ENCODE results near the gene C12orf76. TPM values are rescaled to one million over a fixed set of nuclear protein-coding genes. Genes with fewer than 3 reads are reported as not detected.

The C12orf76 gene
- total RNA-seq, 1 experiment from 2014 or later, result 9.7 TPM

GRCh38 chr12:109994401-109995175 lies 53.7 kb downstream of the C12orf76 start:
- no peak overlapping the region for H3K18ac ChIP-seq (ENCODE audit: insufficient read length, low read depth, low read length)
- Mint-ChIP-seq H3K4me1 (peaks cover 20 to 23% of the 10 kb centered on the region in 2 experiments), H3K27me3 (ENCODE audit: low read depth) (no peaks in the 10 kb centered on the region), H3K9me3 (no peaks in the 10 kb centered on the region), H3K27ac (no peak overlapping the region), H3K4me3 (peak overlapping the region; percentile 86 to 93), H3K36me3 (ENCODE audit: insufficient read depth in 1 of 3, low read depth in 3 of 3) (peaks cover 0 to 11% (median 4%) of the 10 kb centered on the region in 3 experiments; a peak in 5 of 7 replicates)
- H3K27ac ChIP-seq (ENCODE audit: insufficient read length, low read depth, low read length), result no peak overlapping the region
- no peak overlapping the region for H2BK15ac ChIP-seq (ENCODE audit: low read depth, low read length)
- H2BK20ac ChIP-seq (ENCODE audit: low read depth, low read length, poor library complexity, severe bottlenecking), result no peak overlapping the region
- no peak overlapping the region for H2BK5ac ChIP-seq (ENCODE audit: insufficient read length, low read length)
- H3K79me2 ChIP-seq (ENCODE audit: insufficient read depth, low read length), result no peaks in the 10 kb centered on the region
- no CpG with 5 or more reads among the region's 6 CpGs for WGBS (ENCODE audit: extremely low coverage, insufficient read length, low lambda C conversion rate)
- H3T11ph ChIP-seq (ENCODE audit: low read length), result no peak overlapping the region
- no peak for DNase-seq
- no peak for TF ChIP-seq CTCF (conservative IDR thresholded peaks at IDR 0.05)
- H2BK120ac ChIP-seq (ENCODE audit: low read depth, low read length, poor library complexity, severe bottlenecking), result no peak overlapping the region
- H3K56ac ChIP-seq (ENCODE audit: insufficient read length, low read depth, low read length), result no peak overlapping the region
- no peak overlapping the region for H3K9ac ChIP-seq (ENCODE audit: extremely low read depth, insufficient read length, low read length)
- H3K9me3 ChIP-seq (ENCODE audit: control insufficient read depth, low read depth, low read length), result no peaks in the 10 kb centered on the region
- no peak overlapping the region for H2AFZ ChIP-seq (ENCODE audit: low read length)
- no peak overlapping the region for H2BK12ac ChIP-seq (ENCODE audit: insufficient read length, low read depth, low read length)
- no peak overlapping the region for H4K8ac ChIP-seq (replicated peaks; ENCODE audit: insufficient read length, low read depth, low read length)
- H3K4me2 ChIP-seq (ENCODE audit: insufficient read depth, insufficient read length, low read length), result peak overlapping the region; percentile 82
- H3K23ac ChIP-seq (ENCODE audit: insufficient read length, low read depth, low read length), result no peak overlapping the region
- no peaks in the 10 kb centered on the region for H4K20me1 ChIP-seq (ENCODE audit: control insufficient read depth, insufficient read depth, insufficient read length)
- H3K4ac ChIP-seq (ENCODE audit: low read depth, low read length), result no peak overlapping the region
- H4K5ac ChIP-seq (ENCODE audit: insufficient read length, low read depth, low read length), result no peak overlapping the region
- peaks cover 2% of the 10 kb centered on the region; the same call in 1 of the 2 replicates for H3K4me1 ChIP-seq (ENCODE audit: insufficient read depth, low read length)
- no peak overlapping the region for H3K14ac ChIP-seq (ENCODE audit: insufficient read depth, low read length)
- H3K27me3 ChIP-seq (ENCODE audit: insufficient read depth, low read length), result no peaks in the 10 kb centered on the region
- no peak overlapping the region for H2AK5ac ChIP-seq (ENCODE audit: insufficient read length, low read length)
- H3K23me2 ChIP-seq (ENCODE audit: insufficient read length, low read depth, low read length, poor library complexity, severe bottlenecking), result peaks cover 10% of the 10 kb centered on the region
- H4K91ac ChIP-seq (ENCODE audit: insufficient read length, low read depth, low read length), result no peak overlapping the region
- no peaks in the 10 kb centered on the region for H3K79me1 ChIP-seq (ENCODE audit: insufficient read depth, low read depth, low read length, poor library complexity, severe bottlenecking)

Measured in H9 (cell line).